IPS-18a (cell line): ENCODE data around the gene N4BP2L2.

Source experiments
- H3K27ac ChIP-seq: one replicate; pipeline ENCODE4 v1.5.1; 2013; ENCODE audit warnings: low read length
- H3K27me3 ChIP-seq: one replicate; pipeline ENCODE4 v1.6.1; 2013; ENCODE audit warnings: mild to moderate bottlenecking, low read length; ENCODE audit not compliant: control insufficient read depth, insufficient read depth
- H3K36me3 ChIP-seq: one replicate; pipeline ENCODE4 v1.6.1; 2013; ENCODE audit warnings: low read depth, low read length; ENCODE audit not compliant: control insufficient read depth
- H3K4me1 ChIP-seq: one replicate; pipeline ENCODE4 v1.6.1; 2013; ENCODE audit warnings: low read depth, low read length; ENCODE audit not compliant: control insufficient read depth
- H3K4me3 ChIP-seq: one replicate; pipeline ENCODE4 v1.5.1; 2013; ENCODE audit warnings: low read length
- H3K9ac ChIP-seq: one replicate; pipeline ENCODE4 v1.6.1; 2013; ENCODE audit warnings: mild to moderate bottlenecking, low read length, moderate library complexity
- H3K9me3 ChIP-seq: one replicate; pipeline ENCODE4 v1.6.1; 2013; ENCODE audit warnings: low read depth, low read length; ENCODE audit not compliant: control insufficient read depth

The N4BP2L2 gene

DNA sequence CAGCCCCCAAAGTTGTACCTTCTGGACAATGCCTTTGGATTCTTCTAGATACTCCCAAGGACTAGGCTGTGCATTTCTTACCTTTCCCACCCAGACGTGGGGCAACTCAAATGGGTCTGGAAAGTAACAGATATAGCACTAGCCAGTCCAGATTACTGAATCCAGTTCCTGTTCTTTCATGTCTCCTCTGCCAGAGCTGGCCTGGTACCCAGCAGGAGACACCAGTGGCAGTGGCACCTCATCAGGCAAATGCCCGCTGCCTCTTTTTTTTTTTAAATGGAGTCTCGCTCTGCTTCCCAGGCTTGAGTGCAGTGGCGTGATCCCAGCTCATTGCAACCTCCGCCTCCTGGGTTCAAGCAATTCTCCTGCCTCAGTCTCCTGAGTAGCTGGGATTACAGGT, 43.2 kb downstream of the N4BP2L2 start:
- no peak overlapping the region for H3K9ac ChIP-seq
- no peaks in the 10 kb centered on the region for H3K27me3 ChIP-seq
- no peaks in the 10 kb centered on the region for H3K36me3 ChIP-seq
- no peak overlapping the region for H3K4me3 ChIP-seq
- H3K4me1 ChIP-seq = no peaks in the 10 kb centered on the region
- no peak overlapping the region for H3K27ac ChIP-seq
- H3K9me3 ChIP-seq = no peaks in the 10 kb centered on the region

DNA sequence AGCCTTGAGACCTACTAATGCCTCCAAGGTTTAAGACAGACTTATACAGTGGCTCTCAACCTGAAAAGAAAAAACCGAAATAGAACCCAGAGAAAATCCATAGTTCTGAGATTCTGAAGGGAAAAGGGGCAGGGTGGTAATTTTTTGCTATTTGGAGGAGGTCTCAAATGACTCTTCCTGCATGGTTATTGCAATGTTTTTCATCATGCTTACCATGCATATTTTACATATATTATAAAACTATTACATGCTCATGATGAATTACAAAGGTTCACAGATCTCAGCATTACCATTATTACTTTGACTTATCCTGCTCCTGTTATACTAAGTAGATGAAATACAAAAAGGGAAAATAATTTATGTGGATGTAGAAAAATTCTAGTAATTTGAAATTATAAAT, 47.6 kb downstream of the N4BP2L2 start:
- Histone ChIP-seq H3K4me1 (no peaks in the 10 kb centered on the region), H3K27me3 (no peaks in the 10 kb centered on the region), H3K4me3 (no peak overlapping the region), H3K9me3 (no peaks in the 10 kb centered on the region), H3K36me3 (no peaks in the 10 kb centered on the region), H3K9ac (no peak overlapping the region), H3K27ac (no peak overlapping the region)

DNA sequence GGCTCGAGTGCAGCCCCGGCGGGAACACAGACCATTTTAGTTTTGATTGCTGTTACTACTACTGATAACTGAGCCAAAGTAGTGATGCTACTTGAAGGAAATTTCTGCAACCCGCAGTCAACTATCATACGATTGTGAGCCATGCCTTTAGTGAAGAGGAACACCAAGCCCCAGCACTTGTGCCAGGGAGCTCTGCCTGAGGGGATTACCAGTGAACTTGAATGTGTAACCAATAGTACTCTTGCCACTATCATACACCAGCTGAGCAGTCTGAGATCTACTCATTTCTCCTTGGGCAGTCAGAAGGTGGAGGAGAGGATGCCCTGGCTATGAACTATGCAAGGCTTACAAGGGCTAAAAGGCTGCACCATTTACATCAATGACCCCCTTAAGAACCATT, 61.7 kb downstream of the N4BP2L2 start:
- Histone ChIP-seq H3K36me3 (no peaks in the 10 kb centered on the region), H3K27me3 (no peaks in the 10 kb centered on the region), H3K4me1 (no peaks in the 10 kb centered on the region), H3K4me3 (no peak overlapping the region), H3K9me3 (no peaks in the 10 kb centered on the region), H3K27ac (no peak overlapping the region), H3K9ac (no peak overlapping the region)

- no peak overlapping the region for H3K9ac ChIP-seq
- H3K4me3 ChIP-seq = no peak overlapping the region
- H3K4me1 ChIP-seq = no peaks in the 10 kb centered on the region
- H3K36me3 ChIP-seq = no peaks in the 10 kb centered on the region
- no peaks in the 10 kb centered on the region for H3K9me3 ChIP-seq
- no peak overlapping the region for H3K27ac ChIP-seq
- no peaks in the 10 kb centered on the region for H3K27me3 ChIP-seq
These were observed 62.4 kb downstream of the N4BP2L2 start for GRCh38 chr13:32476021-32476731.

- Histone ChIP-seq H3K36me3 (no peaks in the 10 kb centered on the region), H3K9ac (no peak overlapping the region), H3K4me3 (no peak overlapping the region), H3K27me3 (no peaks in the 10 kb centered on the region), H3K27ac (no peak overlapping the region), H3K9me3 (no peaks in the 10 kb centered on the region), H3K4me1 (no peaks in the 10 kb centered on the region)
These were observed 63.4 kb downstream of the N4BP2L2 start for GRCh38 chr13:32474999-32475792.

GRCh38 chr13:32473650-32474049, 64.9 kb downstream of the N4BP2L2 start:
- Histone ChIP-seq H3K27ac (no peak overlapping the region), H3K4me1 (no peaks in the 10 kb centered on the region), H3K4me3 (no peak overlapping the region), H3K9me3 (no peaks in the 10 kb centered on the region), H3K36me3 (no peaks in the 10 kb centered on the region), H3K27me3 (no peaks in the 10 kb centered on the region), H3K9ac (no peak overlapping the region)

GRCh38 chr13:32472194-32472621, 66.4 kb downstream of the N4BP2L2 start:
- no peak overlapping the region for H3K4me3 ChIP-seq
- no peaks in the 10 kb centered on the region for H3K36me3 ChIP-seq
- H3K9me3 ChIP-seq = no peaks in the 10 kb centered on the region
- no peak overlapping the region for H3K27ac ChIP-seq
- H3K27me3 ChIP-seq = no peaks in the 10 kb centered on the region
- H3K9ac ChIP-seq = no peak overlapping the region
- no peaks in the 10 kb centered on the region for H3K4me1 ChIP-seq

GRCh38 chr13:32471187-32471922, 67.2 kb downstream of the N4BP2L2 start:
- no peaks in the 10 kb centered on the region for H3K4me1 ChIP-seq
- H3K27me3 ChIP-seq = no peaks in the 10 kb centered on the region
- H3K4me3 ChIP-seq = no peak overlapping the region
- no peaks in the 10 kb centered on the region for H3K36me3 ChIP-seq
- no peak overlapping the region for H3K9ac ChIP-seq
- no peak overlapping the region for H3K27ac ChIP-seq
- H3K9me3 ChIP-seq = no peaks in the 10 kb centered on the region

GRCh38 chr13:32468502-32469142, 70.0 kb downstream of the N4BP2L2 start:
- no peak overlapping the region for H3K9ac ChIP-seq

GRCh38 chr13:32456591-32456990, 82.0 kb downstream of the N4BP2L2 start:
- no peaks in the 10 kb centered on the region for H3K4me1 ChIP-seq
- no peak overlapping the region for H3K9ac ChIP-seq
- peaks cover 3% of the 10 kb centered on the region for H3K9me3 ChIP-seq
- no peak overlapping the region for H3K27ac ChIP-seq
- no peaks in the 10 kb centered on the region for H3K36me3 ChIP-seq
- H3K27me3 ChIP-seq = no peaks in the 10 kb centered on the region
- no peak overlapping the region for H3K4me3 ChIP-seq

More at GRCh38 chr13:32468502-32469142, 70.0 kb downstream of the N4BP2L2 start:
- H3K36me3 ChIP-seq = no peaks in the 10 kb centered on the region
- no peak overlapping the region for H3K4me3 ChIP-seq
- no peak overlapping the region for H3K27ac ChIP-seq
- H3K4me1 ChIP-seq = no peaks in the 10 kb centered on the region
- no peaks in the 10 kb centered on the region for H3K9me3 ChIP-seq
- no peaks in the 10 kb centered on the region for H3K27me3 ChIP-seq

- no peak overlapping the region for H3K9ac ChIP-seq
- H3K9me3 ChIP-seq = peaks cover 3% of the 10 kb centered on the region
- H3K36me3 ChIP-seq = no peaks in the 10 kb centered on the region
- H3K27ac ChIP-seq = no peak overlapping the region
- H3K4me1 ChIP-seq = no peaks in the 10 kb centered on the region
- no peak overlapping the region for H3K4me3 ChIP-seq
- no peaks in the 10 kb centered on the region for H3K27me3 ChIP-seq
These were observed 83.0 kb downstream of the N4BP2L2 start for GRCh38 chr13:32455594-32455903.
